IMR-90 (cell line): Measurements from ENCODE around the gene SETD2.

Experiments used
- CEBPB ChIP-seq: IDR thresholded peaks from 2 replicates; pipeline ENCODE4 v1.6.1; 2012; ENCODE audit warnings: low read depth, low read length, improper control_type of control experiment
- CTCF ChIP-seq: conservative IDR thresholded peaks from 2 replicates; pipeline ENCODE4 v1.5.1; 2012; ENCODE audit warnings: mild to moderate bottlenecking, low read depth, low read length, improper control_type of control experiment
- POLR2A ChIP-seq: IDR thresholded peaks from 2 replicates; pipeline ENCODE4 v1.6.1; 2012; ENCODE audit warnings: mild to moderate bottlenecking, low read depth, low read length
- RFX5 ChIP-seq: IDR thresholded peaks from 2 replicates; pipeline ENCODE4 v1.8.0; 2012; ENCODE audit warnings: low read depth, mild to moderate bottlenecking, low read length, moderate library complexity
- SMC3 ChIP-seq: fragments of 150-350 bp; IDR thresholded peaks from 2 replicates; pipeline ENCODE4 v1.6.1; 2016; ENCODE audit warnings: low read depth, mild to moderate bottlenecking, antibody characterized with exemption, low read length, moderate library complexity
- TF ChIP-seq, protein P1 (sequence below): fragments of 150-350 bp; IDR thresholded peaks from 2 replicates; pipeline ENCODE4 v1.6.1; 2016; ENCODE audit warnings: low read depth, mild to moderate bottlenecking, low read length, moderate library complexity, borderline replicate concordance

GRCh38 chr3:47098910-47099309 lies 65.0 kb downstream of the SETD2 start:
- no peak for TF ChIP-seq POLR2A
- no peak for TF ChIP-seq CTCF
- no peak for TF ChIP-seq RFX5
- TF ChIP-seq, protein P1, sequence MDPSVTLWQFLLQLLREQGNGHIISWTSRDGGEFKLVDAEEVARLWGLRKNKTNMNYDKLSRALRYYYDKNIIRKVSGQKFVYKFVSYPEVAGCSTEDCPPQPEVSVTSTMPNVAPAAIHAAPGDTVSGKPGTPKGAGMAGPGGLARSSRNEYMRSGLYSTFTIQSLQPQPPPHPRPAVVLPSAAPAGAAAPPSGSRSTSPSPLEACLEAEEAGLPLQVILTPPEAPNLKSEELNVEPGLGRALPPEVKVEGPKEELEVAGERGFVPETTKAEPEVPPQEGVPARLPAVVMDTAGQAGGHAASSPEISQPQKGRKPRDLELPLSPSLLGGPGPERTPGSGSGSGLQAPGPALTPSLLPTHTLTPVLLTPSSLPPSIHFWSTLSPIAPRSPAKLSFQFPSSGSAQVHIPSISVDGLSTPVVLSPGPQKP = no peak
- no peak for TF ChIP-seq SMC3
- TF ChIP-seq CEBPB = no peak
